IMR-90 (cell line): ENCODE data around the gene SIX5. TPM values are rescaled to one million over a fixed set of nuclear protein-coding genes. Genes with fewer than 3 reads are reported as not detected.

Experiments
- ATAC-seq: fragments of 200-7000 bp; cut with Tn5 transposase; 2 replicates; pipeline ENCODE4 v1.9.1; 2020; ENCODE audit warnings: low read depth, mild to moderate bottlenecking, moderate library complexity
- BruUV-seq: library from RNA; stranded (reverse); fragments of 400-500 nt; replicated peaks from 2 replicates; lab custom pipeline; 2021; lab: Mats Ljungman, UMichigan
- CTCF ChIA-PET: fragments of 300-600 bp; formaldehyde crosslinking; extraction: SDS; loops from one replicate; lab custom pipeline; 2021; ENCODE audit warnings: antibody characterized with exemption; lab: Yijun Ruan, JAX
- POLR2A ChIA-PET: fragments of 300-600 bp; sonication (Branson Sonifier 250); formaldehyde crosslinking; loops from one replicate; lab custom pipeline; 2022; ENCODE audit warnings: antibody characterized with exemption; ENCODE audit not compliant: unreplicated experiment; lab: Charles Lee
- DNase-seq: peaks from one replicate; pipeline ENCODE4 v3.0.0; 2013
- H2AFZ ChIP-seq: replicated peaks from 2 replicates; pipeline ENCODE3; 2013; ENCODE audit warnings: low read length, mild to moderate bottlenecking; ENCODE audit not compliant: poor library complexity
- H2AK5ac ChIP-seq: 2 replicates; pipeline ENCODE4 v1.6.1; 2013; ENCODE audit warnings: low read depth, low read length, inconsistent platforms
- H2AK9ac ChIP-seq: replicated peaks from 2 replicates; pipeline ENCODE3; 2013; ENCODE audit warnings: mild to moderate bottlenecking, low read depth, low read length, moderate library complexity; ENCODE audit not compliant: poor library complexity
- H2BK120ac ChIP-seq: 2 replicates; pipeline ENCODE4 v1.6.1; 2013; ENCODE audit warnings: low read depth, low read length, inconsistent platforms
- H2BK15ac ChIP-seq: 3 replicates; pipeline ENCODE4 v1.6.1; 2013; ENCODE audit warnings: low read depth, low read length, inconsistent platforms
- H2BK20ac ChIP-seq: 2 replicates; pipeline ENCODE4 v1.6.1; 2013; ENCODE audit warnings: low read depth, mild to moderate bottlenecking, inconsistent platforms, low read length, moderate library complexity
- H2BK5ac ChIP-seq: 2 replicates; pipeline ENCODE4 v1.6.1; 2013; ENCODE audit warnings: mild to moderate bottlenecking, low read depth, low read length, inconsistent platforms; ENCODE audit not compliant: poor library complexity, severe bottlenecking
- H3K14ac ChIP-seq: replicated peaks from 2 replicates; pipeline ENCODE4 v1.6.1; 2013; ENCODE audit warnings: low read depth, low read length, inconsistent platforms
- H3K18ac ChIP-seq: 2 replicates; pipeline ENCODE4 v1.6.1; 2013; ENCODE audit warnings: low read depth, low read length, control low read depth
- H3K23ac ChIP-seq: 2 replicates; pipeline ENCODE4 v1.6.1; 2013; ENCODE audit warnings: low read depth, low read length, inconsistent platforms
- H3K27ac ChIP-seq: 2 replicates; pipeline ENCODE4 v1.5.1; 2013; ENCODE audit warnings: mild to moderate bottlenecking, control low read depth, low read length; ENCODE audit not compliant: insufficient read depth
- H3K27me3 ChIP-seq: 2 replicates; pipeline ENCODE4 v1.6.1; 2013; ENCODE audit warnings: low read length; ENCODE audit not compliant: control insufficient read depth, insufficient read depth
- H3K36me3 ChIP-seq: 2 replicates; pipeline ENCODE4 v1.6.1; 2013; ENCODE audit warnings: low read length, mixed read lengths; ENCODE audit not compliant: control insufficient read depth, insufficient read depth
- H3K4ac ChIP-seq: 2 replicates; pipeline ENCODE4 v1.6.1; 2013; ENCODE audit warnings: low read depth, low read length, inconsistent platforms
- H3K4me1 ChIP-seq: 2 replicates; pipeline ENCODE4 v1.6.1; 2013; ENCODE audit warnings: low read length, mixed read lengths; ENCODE audit not compliant: control insufficient read depth, insufficient read depth
- H3K4me2 ChIP-seq: 2 replicates; pipeline ENCODE4 v1.6.1; 2013; ENCODE audit warnings: low read depth, mild to moderate bottlenecking, control low read depth, low read length, moderate library complexity
- H3K4me3 ChIP-seq: 2 replicates; pipeline ENCODE4 v1.5.1; 2013; ENCODE audit warnings: low read depth, mild to moderate bottlenecking, control low read depth, low read length, moderate library complexity; ENCODE audit not compliant: insufficient read depth
- H3K56ac ChIP-seq: 2 replicates; pipeline ENCODE4 v1.6.1; 2013; ENCODE audit warnings: low read length, inconsistent platforms; ENCODE audit not compliant: insufficient read depth; ENCODE audit errors: extremely low read depth
- H3K79me1 ChIP-seq, 2 experiments: 2 replicates each; pipeline ENCODE4 v1.6.1; 2013; ENCODE audit warnings: low read length in 2 of 2, inconsistent platforms in 1 of 2, low read depth in 1 of 2
- H3K9ac ChIP-seq: 2 replicates; pipeline ENCODE4 v1.6.1; 2013; ENCODE audit warnings: low read depth, low read length, control low read depth
- H3K9me1 ChIP-seq: 2 replicates; pipeline ENCODE4 v1.6.1; 2013; ENCODE audit warnings: low read length, inconsistent platforms; ENCODE audit not compliant: insufficient read depth
- H3K9me3 ChIP-seq: 2 replicates; pipeline ENCODE4 v1.6.1; 2013; ENCODE audit warnings: low read length; ENCODE audit not compliant: control insufficient read depth, insufficient read depth
- H4K20me1 ChIP-seq: 2 replicates; pipeline ENCODE4 v1.6.1; 2013; ENCODE audit warnings: low read length, inconsistent platforms; ENCODE audit not compliant: insufficient read depth
- H4K5ac ChIP-seq: 2 replicates; pipeline ENCODE4 v1.6.1; 2013; ENCODE audit warnings: mild to moderate bottlenecking, low read depth, low read length, control low read depth
- H4K8ac ChIP-seq, 2 experiments: 2 replicates each; pipeline ENCODE4 v1.6.1; 2013; ENCODE audit warnings: low read depth in 2 of 2, low read length in 2 of 2, control low read depth in 1 of 2, inconsistent platforms in 1 of 2
- H4K91ac ChIP-seq: 2 replicates; pipeline ENCODE4 v1.6.1; 2013; ENCODE audit warnings: low read depth, low read length, inconsistent platforms; ENCODE audit not compliant: insufficient read depth
- CHD1 ChIP-seq: IDR thresholded peaks from 2 replicates; pipeline ENCODE4 v1.6.1; 2012; ENCODE audit warnings: low read depth, low read length, improper control_type of control experiment
- CTCF ChIP-seq: conservative IDR thresholded peaks from 2 replicates; pipeline ENCODE4 v1.5.1; 2012; ENCODE audit warnings: mild to moderate bottlenecking, low read depth, low read length, improper control_type of control experiment
- MAZ ChIP-seq: IDR thresholded peaks from 2 replicates; pipeline ENCODE4 v1.6.1; 2012; ENCODE audit warnings: low read depth, mild to moderate bottlenecking, low read length, improper control_type of control experiment, moderate library complexity, borderline replicate concordance
- NFE2L2 ChIP-seq: fragments of 150-350 bp; IDR thresholded peaks from 2 replicates; pipeline ENCODE4 v1.6.1; 2016; ENCODE audit warnings: low read depth, mild to moderate bottlenecking, low read length
- SMC3 ChIP-seq: fragments of 150-350 bp; IDR thresholded peaks from 2 replicates; pipeline ENCODE4 v1.6.1; 2016; ENCODE audit warnings: low read depth, mild to moderate bottlenecking, antibody characterized with exemption, low read length, moderate library complexity
- WGBS, 2 experiments: methylation state at CpG; one replicate each; pipeline versions ENCODE4 v1.1.5 to v1.1.7; 2013; ENCODE audit warnings: missing lambda C conversion rate in 2 of 2; ENCODE audit not compliant: insufficient read length in 1 of 2; ENCODE audit errors: extremely low coverage in 2 of 2; 5-methylcytosine and 5-hydroxymethylcytosine counted together
- dilution Hi-C: fragments of 300-500 bp; cut with HindIII; formaldehyde crosslinking; loops from one replicate; pipeline ENCODE4 v1.14.3; 2018; ENCODE audit warnings: low sequenced_read_pairs; ENCODE audit not compliant: unreplicated experiment
- in situ Hi-C: fragments of 300-500 bp; cut with MboI; formaldehyde crosslinking; loops from 3 replicates; pipeline ENCODE4 v1.14.3; 2019; ENCODE audit warnings: low sequenced_read_pairs, inconsistent platforms, mixed read lengths
- intact Hi-C: fragments of 100-400 bp; cut with micrococcal nuclease; formaldehyde crosslinking; loops from 2 replicates; pipeline ENCODE4 v1.10.0; 2022
- polyA plus RNA-seq, 3 experiments: library from polyadenylated mRNA; depleted of rRNA; stranded (reverse); fragments of >200 nt; gene quantifications; 2 replicates each; pipeline ENCODE4 v1.2.3, GENCODE V29; 2012; ENCODE audit warnings: low replicate concordance in 1 of 3
- total RNA-seq: library from RNA; depleted of rRNA; stranded (reverse); fragments of >200 nt; gene quantifications from 2 replicates; pipeline ENCODE4 v1.2.3, GENCODE V29; 2012

The SIX5 gene
- total and polyA plus RNA-seq, 2 of the 4 experiments (the other 2 are of a cell fraction) = 0.90 to 15.5 TPM

GRCh38 chr19:45762870-45763631, 6.0 kb downstream of the SIX5 start:
- no peak overlapping the region; the same call in 1 of the 2 replicates for H2BK120ac ChIP-seq
- H4K91ac ChIP-seq = no peak overlapping the region
- H2BK20ac ChIP-seq = no peak overlapping the region
- H2BK15ac ChIP-seq = no peak overlapping the region
- ChIA-PET POLR2A (no interaction called here), CTCF (no interaction called here)
- no peak overlapping the region for H3K4ac ChIP-seq
- H3K4me1 ChIP-seq = peaks cover 22% of the 10 kb centered on the region
- intact Hi-C loops = no loop called here
- H3K56ac ChIP-seq = no peak overlapping the region
- WGBS, 2 experiments = 100% methylated on average over 4 of the region's 15 CpGs; no CpG with 5 or more reads in 1 of the 2 experiments
- no peak overlapping the region for H3K18ac ChIP-seq
- no peak overlapping the region for H2BK5ac ChIP-seq
- no peak overlapping the region for H3K27ac ChIP-seq
- H3K79me1 ChIP-seq = peaks cover 0 to 20% of the 10 kb centered on the region in 2 experiments; a peak in 1 of 4 replicates
- H2AK9ac ChIP-seq = no peak overlapping the region
- dilution Hi-C loops = no loop called here
- TF ChIP-seq MAZ (no peak), SMC3 (no peak), CHD1 (no peak), NFE2L2 (no peak), CTCF (no peak)
- H2AFZ ChIP-seq = no peak overlapping the region
- H3K4me3 ChIP-seq = no peak overlapping the region
- BruUV-seq = no TSS peak
- no peak for DNase-seq
- no peak overlapping the region for H4K5ac ChIP-seq
- no peaks in the 10 kb centered on the region for H3K9me3 ChIP-seq
- H3K9ac ChIP-seq = no peak overlapping the region
- no peak overlapping the region for H3K14ac ChIP-seq
- no peaks in the 10 kb centered on the region for H3K9me1 ChIP-seq
- ATAC-seq = no peak
- H3K23ac ChIP-seq = no peak overlapping the region
- no peaks in the 10 kb centered on the region for H4K20me1 ChIP-seq
- in situ Hi-C loops = no loop called here
- peaks cover 3% of the 10 kb centered on the region; the same call in 1 of the 2 replicates for H3K27me3 ChIP-seq
- H2AK5ac ChIP-seq = no peak overlapping the region
- H3K36me3 ChIP-seq = no peaks in the 10 kb centered on the region
- H4K8ac ChIP-seq = no peak overlapping the region
- H3K4me2 ChIP-seq = no peak overlapping the region
